Ishikawa (cell line): ENCODE data around the gene CCHCR1.
A peak's percentile ranks its signal among the peaks of the same experiment; 100 is the strongest.

Experiments used
- CEBPB ChIP-seq: IDR thresholded peaks from 2 replicates; pipeline ENCODE4 v1.6.1; 2012
- CREB1 ChIP-seq: IDR thresholded peaks from 2 replicates; pipeline ENCODE4 v1.6.1; 2012; ENCODE audit warnings: low read depth
- EGR1 ChIP-seq: IDR thresholded peaks from 2 replicates; pipeline ENCODE4 v1.6.1; 2012
- EP300 ChIP-seq: IDR thresholded peaks from 2 replicates; pipeline ENCODE4 v1.6.1; 2012; ENCODE audit warnings: borderline replicate concordance
- FOXM1 ChIP-seq: IDR thresholded peaks from 2 replicates; pipeline ENCODE4 v1.6.1; 2012; ENCODE audit warnings: low read depth, borderline replicate concordance
- NFIC ChIP-seq: IDR thresholded peaks from 2 replicates; pipeline ENCODE4 v1.6.1; 2012
- RAD21 ChIP-seq: IDR thresholded peaks from 2 replicates; pipeline ENCODE4 v1.6.1; 2012; ENCODE audit warnings: low read depth
- TAF1 ChIP-seq: IDR thresholded peaks from 2 replicates; pipeline ENCODE4 v1.6.1; 2012; ENCODE audit warnings: low read depth, mild to moderate bottlenecking
- TCF12 ChIP-seq: IDR thresholded peaks from 2 replicates; pipeline ENCODE4 v1.6.1; 2012; ENCODE audit warnings: low read depth
- TEAD4 ChIP-seq: IDR thresholded peaks from 2 replicates; pipeline ENCODE4 v1.6.1; 2012
- YY1 ChIP-seq: IDR thresholded peaks from 2 replicates; pipeline ENCODE4 v1.6.1; 2012; ENCODE audit warnings: low read depth
- ZBTB7A ChIP-seq: IDR thresholded peaks from 2 replicates; pipeline ENCODE4 v1.6.1; 2012; ENCODE audit warnings: low read depth
- TF ChIP-seq, protein P1 (sequence below): IDR thresholded peaks from 2 replicates; pipeline ENCODE4 v1.6.1; 2012; ENCODE audit warnings: low read depth, mild to moderate bottlenecking
- TF ChIP-seq, protein P2 (sequence below): IDR thresholded peaks from 2 replicates; pipeline ENCODE4 v1.6.1; 2012
- TF ChIP-seq, protein P3 (sequence below): IDR thresholded peaks from 2 replicates; pipeline ENCODE4 v1.6.1; 2012

The CCHCR1 gene

DNA sequence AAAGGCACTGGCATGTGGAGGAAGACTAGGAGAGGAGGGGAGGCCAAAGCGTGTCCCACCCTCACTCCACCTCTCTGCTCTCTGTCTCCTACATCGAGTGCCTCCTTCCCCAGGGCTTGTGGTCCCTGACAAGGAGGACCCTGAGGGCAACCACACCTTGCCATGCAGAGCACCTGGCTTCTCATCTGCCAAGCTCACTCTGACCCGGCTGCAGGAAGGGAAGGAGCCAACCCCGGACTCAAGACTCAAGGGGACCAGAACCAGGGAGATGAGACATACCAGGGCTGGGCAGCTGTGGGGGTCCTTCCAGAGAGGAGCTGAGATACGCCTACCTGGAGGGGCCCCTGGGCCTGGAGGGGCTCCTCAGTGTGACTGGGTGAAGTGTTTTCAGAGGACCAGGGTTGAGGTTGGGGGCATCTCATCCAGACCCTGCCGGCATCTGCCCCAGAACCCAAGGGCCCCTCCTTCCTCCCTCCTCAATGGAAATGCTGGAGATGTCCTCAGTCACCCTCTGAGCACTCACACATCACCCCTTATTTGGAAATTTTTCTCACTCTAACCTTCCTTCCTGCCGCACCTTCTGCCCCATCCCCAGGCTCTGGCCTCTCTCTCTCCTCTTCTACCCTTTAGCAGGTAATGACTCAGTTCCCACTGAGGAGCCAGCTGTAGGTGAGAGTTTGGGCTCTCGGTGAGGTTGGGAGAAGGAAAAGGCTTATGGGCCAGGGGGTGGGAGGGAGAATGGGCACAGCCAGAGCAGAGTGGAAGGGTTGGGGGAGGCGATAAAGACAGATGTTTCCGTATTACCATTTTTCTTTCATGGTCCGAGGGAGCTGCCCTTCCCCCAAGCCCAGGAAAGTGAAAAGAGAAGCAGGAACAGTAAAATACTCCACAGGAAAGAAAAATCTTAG is 44.9 kb upstream of the CCHCR1 start:
- TF ChIP-seq TEAD4 (no peak), YY1 (no peak), TCF12 (no peak), RAD21 (no peak), TAF1 (no peak)
- TF ChIP-seq, protein P1, sequence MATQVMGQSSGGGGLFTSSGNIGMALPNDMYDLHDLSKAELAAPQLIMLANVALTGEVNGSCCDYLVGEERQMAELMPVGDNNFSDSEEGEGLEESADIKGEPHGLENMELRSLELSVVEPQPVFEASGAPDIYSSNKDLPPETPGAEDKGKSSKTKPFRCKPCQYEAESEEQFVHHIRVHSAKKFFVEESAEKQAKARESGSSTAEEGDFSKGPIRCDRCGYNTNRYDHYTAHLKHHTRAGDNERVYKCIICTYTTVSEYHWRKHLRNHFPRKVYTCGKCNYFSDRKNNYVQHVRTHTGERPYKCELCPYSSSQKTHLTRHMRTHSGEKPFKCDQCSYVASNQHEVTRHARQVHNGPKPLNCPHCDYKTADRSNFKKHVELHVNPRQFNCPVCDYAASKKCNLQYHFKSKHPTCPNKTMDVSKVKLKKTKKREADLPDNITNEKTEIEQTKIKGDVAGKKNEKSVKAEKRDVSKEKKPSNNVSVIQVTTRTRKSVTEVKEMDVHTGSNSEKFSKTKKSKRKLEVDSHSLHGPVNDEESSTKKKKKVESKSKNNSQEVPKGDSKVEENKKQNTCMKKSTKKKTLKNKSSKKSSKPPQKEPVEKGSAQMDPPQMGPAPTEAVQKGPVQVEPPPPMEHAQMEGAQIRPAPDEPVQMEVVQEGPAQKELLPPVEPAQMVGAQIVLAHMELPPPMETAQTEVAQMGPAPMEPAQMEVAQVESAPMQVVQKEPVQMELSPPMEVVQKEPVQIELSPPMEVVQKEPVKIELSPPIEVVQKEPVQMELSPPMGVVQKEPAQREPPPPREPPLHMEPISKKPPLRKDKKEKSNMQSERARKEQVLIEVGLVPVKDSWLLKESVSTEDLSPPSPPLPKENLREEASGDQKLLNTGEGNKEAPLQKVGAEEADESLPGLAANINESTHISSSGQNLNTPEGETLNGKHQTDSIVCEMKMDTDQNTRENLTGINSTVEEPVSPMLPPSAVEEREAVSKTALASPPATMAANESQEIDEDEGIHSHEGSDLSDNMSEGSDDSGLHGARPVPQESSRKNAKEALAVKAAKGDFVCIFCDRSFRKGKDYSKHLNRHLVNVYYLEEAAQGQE = no peak

DNA sequence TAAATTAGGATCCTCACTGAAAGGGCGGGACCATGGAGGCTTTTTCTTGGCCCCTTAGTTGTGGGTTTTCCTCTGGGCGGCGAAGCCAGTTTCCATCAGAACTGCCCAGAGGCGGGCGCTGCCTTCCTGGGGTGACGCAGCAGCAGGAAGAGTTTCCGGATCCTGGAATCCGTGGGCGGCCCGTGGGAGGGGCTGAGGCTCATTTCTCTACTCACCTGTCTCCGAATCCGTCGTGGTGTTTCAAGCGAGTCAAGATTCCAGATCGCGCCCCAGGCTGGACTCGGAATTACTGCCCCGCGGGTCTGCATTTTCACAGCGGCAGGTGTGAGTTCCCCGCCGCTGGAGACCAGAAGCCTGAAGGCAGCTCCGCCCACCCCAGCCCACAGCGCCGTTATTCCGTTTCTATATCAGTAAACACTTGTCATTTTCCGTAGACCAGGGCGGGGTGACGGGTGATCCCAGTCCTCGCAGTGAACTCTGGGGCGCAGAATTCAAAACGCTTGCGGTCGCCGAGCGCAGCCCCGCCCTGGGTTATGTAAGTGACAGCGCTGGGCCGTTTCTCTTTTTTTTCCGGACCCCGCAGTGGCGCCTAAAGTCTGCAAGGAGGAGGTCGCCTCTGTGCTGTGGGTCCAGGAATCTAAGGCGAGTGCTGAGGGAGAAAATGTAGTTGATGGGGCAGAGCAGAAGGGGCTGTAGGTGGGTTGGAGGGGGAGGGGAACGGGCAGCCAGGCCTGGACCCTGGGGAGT is 40.1 kb upstream of the CCHCR1 start:
- peak; percentile 33; the same call in 1 of the 2 replicates for TF ChIP-seq TCF12
- 0 out of 2 replicates have a peak, but pooled peaks have one; percentile 22 for TF ChIP-seq TEAD4
- TF ChIP-seq EGR1 = peak; percentile 96
- TF ChIP-seq CREB1 = 0 out of 2 replicates have a peak, but pooled peaks have one; percentile 24
- TF ChIP-seq CEBPB = peak; percentile 39; the same call in 1 of the 2 replicates
- TF ChIP-seq NFIC = no peak
- TF ChIP-seq, protein P2, sequence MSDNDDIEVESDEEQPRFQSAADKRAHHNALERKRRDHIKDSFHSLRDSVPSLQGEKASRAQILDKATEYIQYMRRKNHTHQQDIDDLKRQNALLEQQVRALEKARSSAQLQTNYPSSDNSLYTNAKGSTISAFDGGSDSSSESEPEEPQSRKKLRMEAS = peak; percentile 18; the same call in 1 of the 2 replicates
- TF ChIP-seq TAF1 = peak; percentile 54; the same call in 1 of the 2 replicates
- no peak; the same call in 1 of the 2 replicates for TF ChIP-seq YY1
- TF ChIP-seq EP300 = no peak
- TF ChIP-seq, protein P3, sequence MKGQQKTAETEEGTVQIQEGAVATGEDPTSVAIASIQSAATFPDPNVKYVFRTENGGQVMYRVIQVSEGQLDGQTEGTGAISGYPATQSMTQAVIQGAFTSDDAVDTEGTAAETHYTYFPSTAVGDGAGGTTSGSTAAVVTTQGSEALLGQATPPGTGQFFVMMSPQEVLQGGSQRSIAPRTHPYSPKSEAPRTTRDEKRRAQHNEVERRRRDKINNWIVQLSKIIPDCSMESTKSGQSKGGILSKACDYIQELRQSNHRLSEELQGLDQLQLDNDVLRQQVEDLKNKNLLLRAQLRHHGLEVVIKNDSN = no peak
- TF ChIP-seq ZBTB7A = 0 out of 2 replicates have a peak, but pooled peaks have one; percentile 45
- no peak for TF ChIP-seq RAD21
- TF ChIP-seq FOXM1 = peak; percentile 47; the same call in 1 of the 2 replicates
- TF ChIP-seq, protein P1 = no peak

DNA sequence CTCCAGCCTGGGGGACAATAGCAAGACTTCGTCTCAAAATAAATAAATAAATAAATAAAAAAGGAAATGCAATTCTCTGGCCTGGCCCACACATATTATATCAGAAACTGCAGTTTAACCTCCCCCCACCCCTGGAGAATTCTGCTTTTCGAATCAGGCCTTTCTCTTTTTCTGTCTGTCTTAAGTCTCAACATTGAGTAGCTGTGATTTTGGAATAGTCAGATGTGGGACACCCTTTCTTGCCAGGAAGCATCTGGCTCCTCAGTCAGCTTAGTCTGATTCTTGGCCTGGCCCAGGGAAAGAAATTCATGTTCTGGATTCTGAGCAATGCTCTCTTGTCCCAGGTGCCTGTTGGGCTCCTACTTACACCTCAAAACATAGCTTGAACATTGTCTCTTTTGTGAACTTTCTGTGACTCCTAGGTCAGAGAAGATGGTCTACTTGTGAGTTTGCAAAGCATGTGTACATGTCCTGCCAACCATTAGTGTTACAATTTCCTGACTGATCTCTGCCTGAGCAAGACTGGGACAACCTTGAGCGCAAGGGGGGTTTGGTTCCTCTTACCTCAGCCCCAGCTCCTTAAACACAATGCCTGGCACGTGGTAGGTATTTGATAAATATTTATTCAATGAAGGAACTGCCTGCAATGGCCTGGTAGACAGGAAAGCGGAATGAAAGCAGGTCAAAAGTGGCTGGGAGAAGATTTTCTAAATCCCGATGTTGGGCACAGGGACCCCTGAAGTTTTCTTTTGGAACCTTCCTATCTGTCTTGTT is 36.6 kb upstream of the CCHCR1 start:
- TF ChIP-seq CREB1 = no peak
- no peak for TF ChIP-seq EP300
- TF ChIP-seq CEBPB = no peak
- no peak for TF ChIP-seq NFIC
- no peak for TF ChIP-seq RAD21

DNA sequence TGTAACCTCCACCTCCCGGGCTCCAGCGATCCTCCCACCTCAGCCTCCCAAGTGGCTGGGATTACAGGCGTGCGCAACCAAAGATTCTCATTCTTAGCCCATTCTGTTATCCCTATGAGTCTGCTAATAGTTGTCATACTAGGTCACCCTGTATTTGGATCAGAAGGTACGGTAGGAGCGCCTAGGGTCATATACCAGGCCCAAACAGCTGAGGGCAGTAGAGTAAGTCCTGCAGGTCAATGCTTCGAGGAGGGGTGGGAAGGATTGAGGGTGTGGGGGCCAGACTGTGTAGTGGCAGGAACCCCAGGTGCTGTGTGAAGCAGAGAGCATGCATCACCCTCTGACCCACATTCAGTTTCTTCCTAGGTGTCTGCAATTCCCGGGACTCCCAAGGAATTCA is 35.6 kb upstream of the CCHCR1 start:
- TF ChIP-seq CREB1 = no peak
- TF ChIP-seq, protein P2 = no peak
- no peak for TF ChIP-seq EP300
- TF ChIP-seq RAD21 = 0 out of 2 replicates have a peak, but pooled peaks have one; percentile 2
- no peak for TF ChIP-seq ZBTB7A

DNA sequence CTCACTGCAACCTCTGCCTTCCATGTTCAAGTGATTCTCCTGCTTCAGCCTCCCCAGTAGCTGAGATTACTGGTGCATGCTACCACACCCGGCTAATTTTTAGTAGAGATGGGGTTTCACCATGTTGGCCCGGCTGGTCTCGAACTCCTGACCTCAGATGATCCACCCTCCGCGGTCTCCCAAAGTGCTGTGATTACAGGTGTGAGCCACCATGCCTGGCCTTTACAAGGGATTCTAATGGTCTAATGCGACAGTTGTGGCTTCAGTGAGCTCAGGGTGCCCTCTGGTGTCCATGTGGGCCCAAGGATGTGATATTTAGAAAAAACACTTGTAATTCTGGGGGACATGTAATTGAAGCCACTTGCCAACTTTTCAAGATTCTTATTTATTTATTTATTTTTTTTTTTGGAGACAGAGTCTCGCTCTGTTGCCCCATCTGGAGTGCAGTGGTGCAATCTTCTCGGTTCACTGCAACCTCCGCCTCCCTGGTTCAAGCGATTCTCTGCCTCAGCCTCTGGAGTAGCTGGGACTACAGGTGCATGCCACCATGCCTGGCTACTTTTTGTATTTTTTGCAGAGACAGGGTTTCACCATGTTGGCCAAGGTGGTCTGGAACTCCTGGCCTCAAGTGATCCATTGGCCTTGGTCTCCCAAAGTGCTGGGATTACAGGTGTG is 35.0 kb upstream of the CCHCR1 start:
- peak; percentile 90 for TF ChIP-seq RAD21
